NAMALWA (cell line): ENCODE measurements around the gene ANXA10.
"Not testable (repeated sequence)": the region's sequence is repeated elsewhere in the genome, so short reads cannot be mapped to it uniquely, and the experiment has no call there.

Experiments
- DNase-seq: peaks from one replicate; pipeline ENCODE4 v3.0.0-alpha.2; 2015; ENCODE audit warnings: low spot score

ANXA10 gene

GRCh38 chr4:168092176-168092712 lies at the start of gene ANXA10:
ANXA10 (plus strand) TSS chr4:168092537; CDS start chr4:168092701, 164 bp downstream.
- DNase-seq: no peak

- no peak for DNase-seq
Measured at GRCh38 chr4:168045354-168045753, 47.0 kb upstream of the ANXA10 start.

- DNase-seq: no peak
Measured at GRCh38 chr4:168050002-168050401, 42.3 kb upstream of the ANXA10 start.

GRCh38 chr4:168051526-168051925 lies 40.8 kb upstream of the ANXA10 start:
- DNase-seq: no peak

GRCh38 chr4:168057412-168057811 lies 34.9 kb upstream of the ANXA10 start:
- no peak for DNase-seq

- no peak for DNase-seq
Measured at GRCh38 chr4:168059251-168059650, 33.1 kb upstream of the ANXA10 start.

GRCh38 chr4:168063031-168063430 lies 29.3 kb upstream of the ANXA10 start:
- DNase-seq: no peak

GRCh38 chr4:168070903-168071302 lies 21.4 kb upstream of the ANXA10 start:
- DNase-seq: no peak

GRCh38 chr4:168071304-168071703 lies 21.0 kb upstream of the ANXA10 start:
- DNase-seq: no peak

- DNase-seq: no peak
Measured at GRCh38 chr4:168074861-168075260, 17.5 kb upstream of the ANXA10 start.

- DNase-seq: peak; percentile 61
Measured at GRCh38 chr4:168076989-168077725, 15.2 kb upstream of the ANXA10 start.

- no peak for DNase-seq
Measured at GRCh38 chr4:168077726-168078239, 14.6 kb upstream of the ANXA10 start.

- DNase-seq: no peak
Measured at GRCh38 chr4:168082379-168082778, 10.0 kb upstream of the ANXA10 start.

GRCh38 chr4:168095776-168096406 lies 3.6 kb downstream of the ANXA10 start:
- no peak for DNase-seq

- DNase-seq: no peak
Measured at GRCh38 chr4:168096407-168096784, 4.1 kb downstream of the ANXA10 start.

- no peak for DNase-seq
Measured at GRCh38 chr4:168097161-168097560, 4.8 kb downstream of the ANXA10 start.

- no peak for DNase-seq
Measured at GRCh38 chr4:168098248-168098717, 5.9 kb downstream of the ANXA10 start.

- DNase-seq: no peak
Measured at GRCh38 chr4:168099195-168099594, 6.9 kb downstream of the ANXA10 start.

- DNase-seq: no peak
Measured at GRCh38 chr4:168101026-168101425, 8.7 kb downstream of the ANXA10 start.

- DNase-seq: no peak
Measured at GRCh38 chr4:168102403-168102802, 10.1 kb downstream of the ANXA10 start.

- DNase-seq: no peak
Measured at GRCh38 chr4:168109527-168109926, 17.2 kb downstream of the ANXA10 start.

- not testable (repeated sequence) for DNase-seq
Measured at GRCh38 chr4:168113059-168113458, 20.7 kb downstream of the ANXA10 start.

GRCh38 chr4:168118116-168118655 lies 25.8 kb downstream of the ANXA10 start:
- no peak for DNase-seq
